MM.1S (cell line): ENCODE measurements around the gene ST13.

Experiments
- EZH2 ChIP-seq: fragments of 300-600 bp; sonication (generic); optimal IDR thresholded peaks from 2 replicates; pipeline ENCODE3; 2017; ENCODE audit warnings: low read depth, mild to moderate bottlenecking, antibody characterized with exemption, low read length, mixed read lengths
- EZH2phosphoT487 ChIP-seq: fragments of 300-600 bp; sonication (generic); IDR thresholded peaks from 2 replicates; pipeline ENCODE4 v1.6.1; 2018; ENCODE audit warnings: antibody characterized with exemption, low read length
- TF ChIP-seq, protein P1 (sequence below): fragments of 300-600 bp; sonication (generic); IDR thresholded peaks from 2 replicates; pipeline ENCODE4 v1.5.1; 2016; ENCODE audit warnings: antibody characterized with exemption, low read length, mixed read lengths

GRCh38 chr22:40805699-40806203 lies 50.7 kb downstream of the ST13 start:
- TF ChIP-seq, protein P1, sequence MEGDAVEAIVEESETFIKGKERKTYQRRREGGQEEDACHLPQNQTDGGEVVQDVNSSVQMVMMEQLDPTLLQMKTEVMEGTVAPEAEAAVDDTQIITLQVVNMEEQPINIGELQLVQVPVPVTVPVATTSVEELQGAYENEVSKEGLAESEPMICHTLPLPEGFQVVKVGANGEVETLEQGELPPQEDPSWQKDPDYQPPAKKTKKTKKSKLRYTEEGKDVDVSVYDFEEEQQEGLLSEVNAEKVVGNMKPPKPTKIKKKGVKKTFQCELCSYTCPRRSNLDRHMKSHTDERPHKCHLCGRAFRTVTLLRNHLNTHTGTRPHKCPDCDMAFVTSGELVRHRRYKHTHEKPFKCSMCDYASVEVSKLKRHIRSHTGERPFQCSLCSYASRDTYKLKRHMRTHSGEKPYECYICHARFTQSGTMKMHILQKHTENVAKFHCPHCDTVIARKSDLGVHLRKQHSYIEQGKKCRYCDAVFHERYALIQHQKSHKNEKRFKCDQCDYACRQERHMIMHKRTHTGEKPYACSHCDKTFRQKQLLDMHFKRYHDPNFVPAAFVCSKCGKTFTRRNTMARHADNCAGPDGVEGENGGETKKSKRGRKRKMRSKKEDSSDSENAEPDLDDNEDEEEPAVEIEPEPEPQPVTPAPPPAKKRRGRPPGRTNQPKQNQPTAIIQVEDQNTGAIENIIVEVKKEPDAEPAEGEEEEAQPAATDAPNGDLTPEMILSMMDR, result no peak
- TF ChIP-seq EZH2, result no peak
- no peak for TF ChIP-seq EZH2phosphoT487
